Adrenal gland (tissue), 5 donors: ENCODE measurements around the gene ANKRD10.

Source experiments
- CTCF ChIP-seq, 6 experiments: fragments of 450-650 bp in 4 of 6; fragments of 200-600 bp in 2 of 6; sonication (generic) in 1 of 6; IDR thresholded peaks; 1 replicate in 5 of 6; 2 replicates in 1 of 6; pipeline versions ENCODE4 v1.5.1 to v1.8.0; 2016 to 2021; ENCODE audit warnings: antibody characterized with exemption in 6 of 6, mild to moderate bottlenecking in 2 of 6, moderate library complexity in 1 of 6
- POLR2A ChIP-seq, 2 donors: fragments of 450-650 bp; IDR thresholded peaks; one replicate each; pipeline ENCODE4 v1.6.1; 2017; ENCODE audit warnings: antibody characterized with exemption in 2 of 2, mild to moderate bottlenecking in 2 of 2, moderate library complexity in 1 of 2
- donor health status: DM: no; HTN: no; CAD: no.

GRCh38 chr13:110860983-110861382 is 53.9 kb downstream of the ANKRD10 start:
- TF ChIP-seq CTCF (IDR thresholded peaks at IDR 0.05) = no peak
- TF ChIP-seq POLR2A (IDR thresholded peaks at IDR 0.05) = no peak
